HCEC 1CT (cell line): Measurements from ENCODE around the gene HDHD3.
"Not testable (repeated sequence)": the region's sequence is repeated elsewhere in the genome, so short reads cannot be mapped to it uniquely, and the experiment has no call there.

ENCODE experiments used
- DNase-seq: peaks from one replicate; pipeline ENCODE4 v3.0.0-alpha.2; 2017

Gene HDHD3

GRCh38 chr9:113388833-113389232 is 12.0 kb upstream of the HDHD3 start:
- DNase-seq = no peak

GRCh38 chr9:113387560-113388230 is 10.9 kb upstream of the HDHD3 start:
- no peak for DNase-seq

- DNase-seq = no peak
These were observed 10.0 kb upstream of the HDHD3 start for GRCh38 chr9:113386571-113387393.

- no peak for DNase-seq
These were observed 5.2 kb upstream of the HDHD3 start for GRCh38 chr9:113381909-113382411.

- not testable (repeated sequence) for DNase-seq
These were observed 4.7 kb upstream of the HDHD3 start for GRCh38 chr9:113381441-113381840.

GRCh38 chr9:113380869-113381378 is 4.1 kb upstream of the HDHD3 start:
- no peak for DNase-seq

- DNase-seq = not testable (repeated sequence)
These were observed 3.0 kb upstream of the HDHD3 start for GRCh38 chr9:113379829-113380210.

GRCh38 chr9:113379094-113379828 is 2.5 kb upstream of the HDHD3 start:
- not testable (repeated sequence) for DNase-seq

GRCh38 chr9:113375057-113376023 is 1.4 kb downstream of the HDHD3 start:
- DNase-seq = peak; percentile 21

GRCh38 chr9:113373676-113374392 is 3.0 kb downstream of the HDHD3 start:
- no peak for DNase-seq

- no peak for DNase-seq
These were observed 3.5 kb downstream of the HDHD3 start for GRCh38 chr9:113373256-113373655.

- DNase-seq = no peak
These were observed 4.7 kb downstream of the HDHD3 start for GRCh38 chr9:113372059-113372458.

- no peak for DNase-seq
These were observed 5.9 kb downstream of the HDHD3 start for GRCh38 chr9:113370806-113371325.

- no peak for DNase-seq
These were observed 7.0 kb downstream of the HDHD3 start for GRCh38 chr9:113369855-113370140.

- no peak for DNase-seq
These were observed 7.6 kb downstream of the HDHD3 start for GRCh38 chr9:113368982-113369854.

GRCh38 chr9:113368348-113368981 is 8.3 kb downstream of the HDHD3 start:
- no peak for DNase-seq

- not testable (repeated sequence) for DNase-seq
These were observed 11.1 kb downstream of the HDHD3 start for GRCh38 chr9:113365652-113366051.

- no peak for DNase-seq
These were observed 11.8 kb downstream of the HDHD3 start for GRCh38 chr9:113364951-113365350.

GRCh38 chr9:113363336-113363735 is 13.4 kb downstream of the HDHD3 start:
- no peak for DNase-seq
